Measurements from ENCODE around the gene ASB5.
"Not testable (repeated sequence)": the region's sequence is repeated elsewhere in the genome, so short reads cannot be mapped to it uniquely, and the experiment has no call there.

The ASB5 gene, protein sequence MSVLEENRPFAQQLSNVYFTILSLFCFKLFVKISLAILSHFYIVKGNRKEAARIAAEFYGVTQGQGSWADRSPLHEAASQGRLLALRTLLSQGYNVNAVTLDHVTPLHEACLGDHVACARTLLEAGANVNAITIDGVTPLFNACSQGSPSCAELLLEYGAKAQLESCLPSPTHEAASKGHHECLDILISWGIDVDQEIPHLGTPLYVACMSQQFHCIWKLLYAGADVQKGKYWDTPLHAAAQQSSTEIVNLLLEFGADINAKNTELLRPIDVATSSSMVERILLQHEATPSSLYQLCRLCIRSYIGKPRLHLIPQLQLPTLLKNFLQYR

DNA sequence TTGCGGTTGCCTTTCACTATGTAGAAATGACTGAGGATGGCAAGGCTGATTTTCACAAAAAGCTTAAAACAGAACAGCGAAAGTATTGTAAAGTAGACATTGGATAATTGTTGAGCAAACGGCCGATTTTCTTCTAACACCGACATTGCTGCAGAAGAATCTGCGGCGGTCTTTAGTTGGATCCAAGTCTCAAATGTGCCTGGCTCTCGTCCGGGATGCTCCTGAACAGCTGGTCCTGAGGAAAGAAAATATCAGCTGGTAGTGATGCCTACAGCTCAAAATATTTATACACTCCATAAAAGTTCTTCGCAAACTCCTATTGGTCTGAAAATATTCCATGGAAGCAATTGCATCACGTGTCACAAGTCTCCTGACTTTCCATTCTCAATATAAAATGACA, at the start of gene ASB5:
ASB5 (minus strand) TSS at position 260 of the 400 bp plus-strand sequence; CDS start at position 146, 114 bp downstream.
- no peak for DNase-seq (ENCODE audit: low spot score)

DNA sequence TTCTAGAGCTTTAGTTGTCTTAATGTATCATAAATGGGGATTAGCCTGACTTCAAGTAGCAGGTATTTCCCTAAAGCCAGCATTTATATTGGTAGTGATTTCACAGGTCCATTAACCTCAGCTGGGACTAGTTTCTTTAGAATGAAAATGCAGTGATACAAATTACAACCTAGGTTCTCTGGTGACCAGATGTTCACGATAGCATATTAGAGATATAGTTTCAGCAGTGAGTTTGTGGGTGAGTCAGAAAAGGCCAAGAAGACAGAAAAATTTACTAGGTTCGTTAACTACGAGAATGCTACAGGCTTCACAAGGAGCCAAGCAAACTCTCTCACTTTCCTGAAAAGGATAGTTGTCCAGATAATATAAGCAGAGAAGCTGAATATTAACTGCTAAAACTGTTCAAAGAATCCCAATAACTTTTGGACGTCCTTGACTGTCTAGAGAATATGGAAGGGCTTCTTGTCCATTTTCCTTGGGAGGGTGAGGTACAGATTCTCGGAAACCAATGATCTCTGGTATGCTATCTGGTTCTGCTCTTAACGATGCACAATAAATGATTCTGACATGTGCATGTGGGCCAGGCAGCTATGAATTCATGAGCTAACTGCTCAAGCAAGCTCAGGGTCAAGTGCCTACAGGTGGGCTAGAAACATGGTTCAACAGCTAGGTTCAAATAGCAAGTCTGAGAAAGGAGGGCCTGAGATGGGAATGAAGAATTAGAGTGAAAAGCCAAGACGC, 44.7 kb upstream of the ASB5 start:
- DNase-seq (ENCODE audit: low spot score), result no peak

DNA sequence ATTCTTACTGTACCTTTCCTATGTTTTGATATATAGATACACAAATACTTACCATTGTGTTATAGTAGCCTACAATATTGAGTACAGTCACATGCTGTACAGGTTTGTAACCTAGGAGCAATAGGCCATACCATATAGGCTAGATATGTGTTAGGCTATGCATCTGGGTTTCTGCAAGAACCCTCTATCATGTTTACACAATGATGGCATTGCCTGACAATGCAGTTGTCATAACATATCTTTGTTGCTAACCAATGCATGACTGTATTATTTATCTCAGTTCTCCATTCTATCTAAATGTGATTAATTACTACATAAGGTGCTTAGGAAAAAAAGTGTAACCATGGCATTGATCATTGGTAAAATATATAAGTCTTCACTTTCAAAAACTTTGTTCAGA, 40.8 kb upstream of the ASB5 start:
- DNase-seq (ENCODE audit: low spot score), result peak; percentile 28

DNA sequence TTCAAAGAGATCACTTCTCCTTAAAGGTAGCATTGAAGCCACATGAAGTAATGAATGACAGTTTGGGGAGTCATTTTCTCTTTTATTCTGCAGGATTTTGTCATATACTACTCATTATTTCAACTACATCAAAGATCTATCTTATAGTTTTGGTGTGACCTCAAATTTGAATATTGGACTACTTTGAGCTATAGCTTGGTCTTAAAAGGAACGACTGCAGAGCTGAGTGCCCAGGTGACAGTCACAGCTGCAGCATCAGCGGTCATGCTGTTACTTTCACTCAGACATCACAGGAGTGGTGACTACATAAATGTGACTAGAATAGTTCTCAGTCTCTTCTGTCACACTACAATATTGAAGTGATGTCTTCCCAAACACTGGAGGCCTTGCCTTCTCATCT, 40.0 kb upstream of the ASB5 start:
- no peak for DNase-seq (ENCODE audit: low spot score)

DNA sequence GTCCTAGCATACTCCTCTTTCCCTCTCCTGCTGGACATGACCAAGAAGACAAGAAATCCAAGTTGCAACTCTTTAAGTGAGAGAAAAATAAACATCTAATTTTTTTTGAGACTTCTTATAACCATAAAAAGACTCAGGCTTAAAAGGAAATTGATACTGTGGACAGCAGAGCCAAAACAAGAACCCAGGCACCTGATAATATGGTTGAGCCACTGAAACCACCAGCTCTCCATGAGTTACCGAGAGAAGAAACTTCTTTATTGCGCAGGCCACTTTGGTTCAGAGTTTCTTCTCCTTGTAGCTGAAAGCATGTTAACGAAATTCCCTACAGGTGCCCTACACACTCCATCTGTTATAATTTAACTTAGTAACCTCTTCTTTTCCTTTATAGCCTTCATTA, 39.4 kb upstream of the ASB5 start:
- DNase-seq (ENCODE audit: low spot score), result no peak

DNA sequence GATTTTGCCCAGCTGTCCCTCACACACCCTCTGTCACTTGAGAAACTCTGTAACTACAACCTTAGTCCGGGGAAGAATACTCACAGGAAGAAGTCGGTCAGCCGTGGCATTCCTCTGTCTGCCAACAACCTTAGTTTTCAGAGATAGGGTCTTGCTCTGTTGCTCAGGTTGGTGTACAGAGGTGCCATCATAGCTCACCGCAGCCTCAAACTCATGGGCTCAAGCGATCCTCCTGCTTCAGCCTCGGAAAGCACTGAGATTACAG, 38.6 kb upstream of the ASB5 start:
- peak; percentile 90 for DNase-seq (ENCODE audit: low spot score)

DNA sequence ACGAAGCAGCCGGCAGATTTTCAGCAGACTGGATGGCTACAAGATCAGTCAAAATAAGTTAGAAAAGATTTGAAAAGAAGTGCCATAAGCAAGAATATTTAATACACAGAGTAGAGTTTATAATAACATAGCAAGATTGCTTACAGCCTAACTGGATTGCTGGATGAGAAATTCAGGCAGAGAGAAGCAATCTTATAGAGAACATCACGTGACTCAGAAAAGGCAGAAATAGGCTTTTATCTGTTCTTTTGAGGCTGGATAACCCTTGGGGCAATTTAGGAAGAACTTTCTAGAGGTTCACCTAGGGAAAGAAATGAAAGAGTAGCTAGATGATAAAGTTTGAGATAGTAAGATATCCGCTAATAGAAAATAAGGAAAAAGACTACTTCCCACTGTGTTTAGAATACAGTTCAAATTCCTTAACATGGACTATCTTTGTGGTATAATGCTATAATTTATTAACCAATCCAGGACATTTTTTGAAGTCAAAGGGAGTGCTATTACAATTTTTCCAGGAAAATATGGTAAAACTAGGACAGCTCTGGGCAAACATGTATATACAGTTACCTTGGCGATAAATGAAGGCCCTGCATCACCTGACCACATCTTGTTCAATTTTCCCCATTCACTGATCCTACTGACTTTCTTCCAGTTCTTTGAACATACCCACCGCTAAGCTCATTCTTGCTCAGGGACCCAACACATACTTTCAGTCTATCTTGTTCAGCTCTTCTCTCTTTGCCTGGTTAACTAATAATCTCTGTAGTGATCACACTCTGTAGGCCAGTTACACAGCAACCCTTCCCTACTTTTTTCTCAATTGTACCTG, 38.0 kb upstream of the ASB5 start:
- peak; percentile 84 for DNase-seq (ENCODE audit: low spot score)

DNA sequence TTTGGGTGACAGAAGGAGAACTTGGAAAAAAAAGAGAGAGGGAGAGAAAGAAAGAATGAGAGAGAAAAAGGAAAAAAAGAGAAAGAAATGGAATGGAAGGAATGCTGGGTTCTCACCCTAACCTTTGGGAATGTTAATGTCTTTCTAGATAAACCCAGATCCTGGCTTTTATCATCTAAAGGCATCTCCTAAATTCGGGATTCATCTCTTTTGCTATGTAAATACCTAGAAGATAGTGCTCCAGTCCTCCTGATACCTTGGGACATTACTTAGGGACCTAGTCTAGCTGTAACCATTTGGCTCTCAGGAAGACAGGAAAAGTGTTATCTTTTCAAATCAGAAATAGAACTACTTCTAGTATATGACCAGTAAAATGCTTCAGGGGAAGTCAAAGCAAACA, 34.9 kb upstream of the ASB5 start:
- no peak for DNase-seq (ENCODE audit: low spot score)

DNA sequence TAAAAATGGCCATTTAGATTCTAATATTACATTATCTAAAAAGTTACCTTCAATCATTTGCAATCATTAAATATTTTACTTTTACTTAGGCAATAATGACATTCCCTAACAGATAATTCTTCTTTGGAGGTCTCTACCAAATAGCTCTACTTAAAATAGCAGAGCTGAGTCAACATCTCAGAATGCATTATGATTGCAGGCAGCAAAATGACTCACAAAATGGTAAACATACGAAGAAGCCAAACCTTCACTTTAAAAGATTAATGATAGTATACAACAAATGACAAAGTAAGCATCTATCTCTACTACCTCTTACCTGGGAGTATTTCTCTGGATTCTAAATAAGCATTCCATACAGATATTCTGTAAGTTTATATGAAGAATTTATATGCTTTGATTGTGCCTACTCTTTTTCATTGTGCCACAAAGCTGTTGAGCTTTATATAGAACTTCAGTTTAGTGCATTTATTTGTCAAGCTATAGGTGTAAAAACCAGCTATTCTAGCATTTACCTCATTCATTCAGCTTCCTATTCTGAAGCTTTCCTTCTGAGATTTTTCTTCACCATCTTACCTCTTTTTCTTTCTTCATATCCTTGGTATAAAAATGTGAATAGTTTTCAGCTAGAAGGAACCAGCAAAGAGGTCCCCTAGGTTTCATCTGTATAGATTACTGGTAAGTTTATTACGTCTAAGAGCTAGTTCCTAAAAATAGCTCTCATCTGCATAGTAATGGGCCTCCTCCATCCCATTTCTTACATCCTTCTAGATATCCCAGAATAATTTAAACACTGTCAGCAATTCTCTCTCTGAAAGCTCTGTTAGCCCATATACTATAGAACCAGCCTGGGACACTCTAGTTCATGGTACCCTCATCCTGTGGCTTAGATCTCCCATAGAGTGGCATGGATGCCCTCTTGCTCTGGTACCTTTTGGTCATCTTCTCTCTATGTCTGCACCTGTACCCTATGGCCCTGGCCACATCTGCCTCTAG, 33.6 kb upstream of the ASB5 start:
- peak; percentile 82 for DNase-seq (ENCODE audit: low spot score)

DNA sequence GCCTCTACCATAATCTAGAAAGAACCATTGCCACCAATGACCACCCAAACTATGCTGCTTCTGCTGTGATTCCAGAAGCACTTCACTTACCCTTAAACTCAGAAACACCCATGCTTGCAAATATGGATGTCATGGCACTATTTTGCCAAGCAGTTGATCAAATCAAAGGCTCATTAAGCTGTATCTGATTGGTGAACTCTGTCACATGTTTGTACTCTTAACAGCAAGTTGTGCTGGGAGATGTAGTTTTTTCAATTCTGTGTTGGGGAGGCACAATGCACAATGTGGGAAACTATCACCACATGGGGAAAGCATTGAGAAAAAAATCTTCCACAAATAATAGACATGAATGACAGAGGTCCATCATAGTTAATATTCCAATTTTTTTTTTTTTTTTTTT, 31.5 kb upstream of the ASB5 start:
- DNase-seq (ENCODE audit: low spot score), result no peak

DNA sequence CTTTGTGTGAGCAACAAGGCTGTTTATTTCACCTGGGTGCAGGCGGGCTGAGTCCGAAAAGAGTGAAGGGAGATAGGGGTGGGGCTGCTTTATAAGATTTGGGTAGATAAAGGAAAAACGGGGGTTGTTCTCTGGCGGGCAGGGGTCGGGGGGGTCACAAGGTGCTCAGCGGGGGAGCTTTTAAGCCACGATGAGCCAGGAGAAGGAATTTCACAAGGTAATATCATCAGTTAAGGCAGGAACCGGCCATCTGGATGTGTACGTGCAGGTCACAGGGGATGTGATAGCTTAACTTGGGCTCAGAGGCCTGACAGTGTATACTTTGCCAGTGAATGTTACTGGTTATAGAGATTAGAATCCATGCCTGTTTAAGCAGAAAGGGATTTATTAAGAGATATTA, 31.0 kb upstream of the ASB5 start:
- no peak for DNase-seq (ENCODE audit: low spot score)

DNA sequence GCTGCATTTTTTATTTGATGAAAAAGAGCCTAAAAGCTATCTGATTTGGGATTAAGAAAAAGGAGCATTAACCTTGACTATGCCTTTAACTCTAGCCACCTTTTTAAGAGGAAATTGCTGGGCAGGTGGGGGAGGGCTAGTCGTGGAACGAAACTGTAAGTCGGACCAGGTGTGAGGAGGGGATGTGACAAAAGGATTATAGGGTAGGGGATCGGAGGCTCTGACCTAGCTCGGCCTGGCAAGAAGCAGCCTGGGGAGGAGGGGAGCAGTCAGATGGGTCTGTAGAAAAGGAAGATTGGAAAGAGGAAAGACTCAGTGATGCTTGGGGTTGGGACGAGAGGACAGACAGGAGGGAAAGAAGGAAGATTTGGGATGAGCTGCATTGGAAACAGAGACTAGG, 29.6 kb upstream of the ASB5 start:
- DNase-seq (ENCODE audit: low spot score), result no peak

DNA sequence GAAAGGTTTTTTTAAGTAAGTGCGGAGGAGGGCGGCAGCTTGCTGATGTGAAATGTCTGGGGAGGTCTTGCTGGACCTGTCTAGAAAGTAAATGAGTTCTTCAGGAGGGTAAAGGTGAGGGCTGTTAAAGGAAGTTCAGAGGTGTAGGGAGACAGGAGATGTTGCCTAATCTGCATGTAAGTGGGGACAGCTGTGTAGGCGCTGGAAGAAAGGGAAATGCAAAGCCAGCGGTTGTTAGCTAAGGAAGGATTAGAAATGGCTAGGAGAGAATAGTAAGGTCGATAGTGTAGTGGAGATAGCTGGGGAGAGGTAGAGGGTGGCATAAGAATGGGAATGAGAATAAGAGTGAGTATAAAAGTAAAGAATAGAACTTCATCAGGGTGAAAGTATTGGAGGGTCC, 26.9 kb upstream of the ASB5 start:
- DNase-seq (ENCODE audit: low spot score), result not testable (repeated sequence)

DNA sequence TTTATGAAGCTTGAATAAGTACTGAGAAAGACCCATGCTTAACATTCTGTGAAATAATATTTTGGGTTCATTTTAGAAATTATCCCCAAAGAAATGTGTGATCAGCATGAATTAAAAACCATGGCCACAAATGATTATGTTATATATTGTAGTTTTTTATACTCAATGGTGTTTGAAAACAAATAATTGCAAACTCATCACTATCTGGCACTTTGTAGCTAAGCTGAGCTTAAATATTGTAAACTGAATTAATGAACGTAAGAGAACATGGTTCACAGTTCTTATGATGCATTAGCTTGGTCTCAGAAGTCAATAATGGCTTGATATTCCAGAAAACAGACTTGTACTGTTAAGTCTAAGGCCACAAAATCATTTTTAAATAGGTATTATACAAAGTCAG, 24.6 kb upstream of the ASB5 start:
- DNase-seq (ENCODE audit: low spot score), result no peak

DNA sequence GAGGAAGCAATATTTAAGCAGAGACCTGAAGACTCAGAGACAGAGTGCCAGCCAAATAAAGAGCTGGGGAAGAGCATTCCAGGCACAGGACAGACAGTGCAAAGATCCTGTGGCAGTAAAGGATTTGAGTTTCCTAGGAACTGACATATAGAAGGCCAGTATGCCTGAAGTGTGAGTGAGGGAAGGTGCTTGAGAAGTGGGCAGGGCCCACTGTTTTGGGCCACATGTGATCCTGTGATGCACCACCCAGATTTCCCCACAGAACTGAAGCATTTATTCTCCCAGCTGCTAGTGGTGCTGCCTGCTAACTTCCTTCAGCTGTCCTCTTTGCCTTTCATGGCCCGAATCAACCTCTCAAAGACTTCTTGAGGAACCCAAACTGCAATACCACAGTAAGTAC, 23.9 kb upstream of the ASB5 start:
- no peak for DNase-seq (ENCODE audit: low spot score)

DNA sequence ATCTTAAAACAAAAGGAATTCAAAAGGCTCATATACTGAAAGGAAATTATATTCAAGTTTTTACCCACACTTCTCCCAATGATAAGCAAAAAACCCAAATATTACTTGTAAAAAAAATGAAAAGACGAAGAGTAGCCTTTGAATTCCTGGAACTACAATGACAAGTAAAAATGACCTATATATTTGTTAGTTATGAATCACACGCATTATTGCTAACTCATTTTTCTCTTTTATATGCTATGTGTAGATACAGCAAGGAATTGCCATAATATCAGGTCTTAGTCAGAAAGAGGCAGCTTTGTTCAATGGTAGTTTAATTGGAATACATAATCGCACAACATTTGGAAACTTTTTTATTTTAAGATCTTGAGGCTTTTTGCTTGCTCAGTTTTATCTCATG, 22.7 kb upstream of the ASB5 start:
- no peak for DNase-seq (ENCODE audit: low spot score)

DNA sequence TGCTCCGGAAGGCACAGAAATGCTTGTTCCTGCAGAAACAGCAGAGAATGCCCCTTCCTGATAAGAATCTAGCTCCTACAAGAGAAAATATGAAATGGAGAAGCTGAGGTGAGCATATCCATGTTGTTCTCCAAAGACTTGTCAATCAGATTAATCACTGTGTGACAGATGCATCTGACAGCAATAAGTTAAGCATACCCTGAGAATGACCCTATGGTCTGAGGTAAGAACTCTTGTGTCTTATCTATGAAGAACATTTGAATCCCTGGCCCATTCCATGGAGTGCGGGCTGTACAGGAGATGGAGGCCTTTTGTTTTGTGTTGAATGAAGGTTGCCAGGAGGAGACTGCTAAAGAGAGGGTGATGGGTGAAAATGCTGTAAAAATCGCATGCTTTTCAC, 21.5 kb upstream of the ASB5 start:
- DNase-seq (ENCODE audit: low spot score), result no peak

DNA sequence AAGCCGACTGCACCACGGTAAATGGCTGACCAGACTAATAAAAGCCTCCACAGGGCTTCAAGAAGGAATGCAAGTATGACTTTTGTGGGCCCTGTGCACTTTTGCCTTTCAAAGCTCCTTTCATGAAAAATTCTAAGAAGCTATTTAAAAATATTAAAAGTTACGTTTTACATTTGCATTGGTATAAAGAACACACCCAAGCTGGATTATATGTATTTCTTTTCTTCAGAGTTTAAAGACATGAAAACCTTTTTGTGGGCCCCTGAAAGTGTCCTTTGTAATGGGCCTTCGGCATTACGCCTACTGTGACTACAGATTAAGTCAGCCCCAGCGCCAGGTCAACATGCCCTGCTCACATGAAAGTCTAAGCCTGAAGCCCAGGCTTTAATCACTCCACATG, 20.5 kb upstream of the ASB5 start:
- no peak for DNase-seq (ENCODE audit: low spot score)

DNA sequence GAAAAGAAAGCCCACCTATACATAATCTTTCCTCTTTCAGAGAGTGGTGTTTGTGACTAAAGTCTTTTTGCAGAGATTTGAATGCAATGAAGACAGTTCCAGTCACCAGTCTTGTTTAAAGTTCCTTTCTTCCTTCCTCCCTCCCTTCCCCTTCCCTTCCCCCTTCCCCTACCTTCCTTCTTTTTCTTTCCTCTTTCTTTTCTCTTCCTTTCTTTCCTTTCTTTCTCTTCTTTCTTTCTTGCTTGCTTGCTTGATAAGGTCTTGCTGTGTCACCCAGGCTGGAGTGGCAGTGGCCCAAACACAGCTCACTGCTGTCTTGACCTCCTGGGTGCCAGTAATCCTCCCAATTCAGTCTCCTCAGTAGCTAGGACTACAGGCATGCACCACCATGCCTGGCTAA, 19.0 kb upstream of the ASB5 start:
- DNase-seq (ENCODE audit: low spot score), result no peak

DNA sequence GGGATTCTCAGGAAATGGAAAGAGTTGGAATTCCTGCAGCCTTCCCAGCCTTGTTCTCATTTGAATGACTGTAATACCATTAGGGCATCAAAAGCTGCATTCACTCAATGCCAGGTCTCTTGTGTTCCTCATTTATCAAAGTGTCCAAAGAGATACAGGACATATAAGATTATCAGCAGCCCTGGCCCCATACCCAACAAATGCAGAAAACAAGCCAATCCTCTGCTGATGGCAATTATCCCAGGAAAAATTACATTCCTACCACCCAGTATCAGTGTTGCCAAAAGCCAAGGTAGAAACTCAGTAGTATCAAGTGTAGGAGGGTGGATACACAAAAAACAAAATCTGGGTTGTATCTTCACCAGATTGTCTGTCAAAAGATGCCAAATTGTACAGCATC, 18.5 kb upstream of the ASB5 start:
- DNase-seq (ENCODE audit: low spot score), result no peak

DNA sequence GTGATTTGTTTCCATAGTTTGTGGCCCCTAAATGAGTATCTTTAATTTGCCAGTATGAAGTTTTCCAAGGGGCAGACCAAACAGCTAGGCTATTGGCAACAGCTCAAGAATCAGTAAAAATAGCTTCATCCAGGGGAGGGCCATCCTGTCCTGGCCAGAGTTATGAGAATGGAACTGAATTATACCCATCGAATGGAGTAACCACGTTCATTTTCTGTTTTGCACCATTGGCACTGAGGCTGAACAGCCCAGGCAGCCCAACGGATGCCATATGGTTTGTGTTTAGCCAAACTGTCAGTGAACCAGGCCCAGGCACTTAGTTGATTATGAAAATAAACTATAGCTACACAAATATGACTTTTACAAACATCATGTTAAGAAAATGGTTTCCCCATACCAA, 17.7 kb upstream of the ASB5 start:
- no peak for DNase-seq (ENCODE audit: low spot score)

DNA sequence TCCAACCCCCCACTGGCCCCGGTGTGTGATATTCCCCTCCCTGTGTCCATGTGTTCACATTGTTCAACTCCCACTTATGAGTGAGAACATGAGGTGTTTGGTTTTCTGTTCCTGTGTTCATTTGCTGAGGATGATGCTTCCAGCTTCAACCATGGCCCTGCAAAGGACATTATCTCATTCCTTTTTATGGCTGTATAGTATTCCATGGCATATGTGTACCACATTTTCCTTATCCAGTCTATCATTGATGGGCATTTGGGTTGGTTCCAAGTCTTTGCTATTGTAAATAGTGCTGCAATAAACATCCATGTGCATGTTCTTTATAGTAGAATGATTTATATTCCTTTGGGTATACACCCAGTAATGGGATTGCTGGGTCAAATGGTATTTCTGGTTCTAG, 10.5 kb upstream of the ASB5 start:
- not testable (repeated sequence) for DNase-seq (ENCODE audit: low spot score)
